Measurements from ENCODE around the gene UPK2. TPM values are rescaled to one million over a fixed set of nuclear protein-coding genes. Genes with fewer than 3 reads are reported as not detected.

UPK2 gene
- polyA plus RNA-seq, 2 of the 4 experiments (the other 2 are of a cell fraction), result 0.37 to 0.92 TPM

- no peak for ATAC-seq
- FAIRE-seq, result no peak
- ChIA-PET POLR2A (no interaction called here), CTCF (interaction anchor here (1.9 to 5.5 kb wide), 5 partner anchors 12 to 268 kb away, joined by 9 to 61 read pairs (median 32); no protein-coding TSS in a partner anchor)
- H3K4me2 ChIP-seq, result no peak overlapping the region
- H3K9me3 ChIP-seq, result no peaks in the 10 kb centered on the region
- no peak overlapping the region for H3K27ac ChIP-seq
- no peak overlapping the region for H3K4me3 ChIP-seq
- no peak for DNase-seq (ENCODE audit: low read depth in 1 of 2, low spot score in 1 of 2)
- peaks cover 4% of the 10 kb centered on the region; the same call in 1 of the 3 replicates for H3K4me1 ChIP-seq
- no peak for TF ChIP-seq MYC (IDR thresholded peaks at IDR 0.05; ENCODE audit: borderline replicate concordance, low read length)
- no peak for TF ChIP-seq EHMT2 (IDR thresholded peaks at IDR 0.05; ENCODE audit: low read depth)
- no peak for TF ChIP-seq HES2 (IDR thresholded peaks at IDR 0.05)
- no peak for TF ChIP-seq MAFK (IDR thresholded peaks at IDR 0.05; ENCODE audit: partially characterized antibody)
- TF ChIP-seq JUN (IDR thresholded peaks at IDR 0.05), result no peak
- no peak for TF ChIP-seq RCOR1 (IDR thresholded peaks at IDR 0.05; ENCODE audit: low read depth, low read length)
- no peak for TF ChIP-seq REST (IDR thresholded peaks at IDR 0.05)
- no peak for TF ChIP-seq ATOH8 (CRISPR knock-in tag; IDR thresholded peaks at IDR 0.05; ENCODE audit: low read depth)
- 51% methylated on average over 2 of the region's 2 CpGs for WGBS (ENCODE audit: missing lambda C conversion rate)
Observed at GRCh38 chr11:118958577-118958976, 2.5 kb downstream of the UPK2 start.

- CTCF ChIA-PET, result interaction anchor here (1.3 to 1.9 kb wide), 2 partner anchors 271 to 301 kb away, joined by 4 read pairs; no protein-coding TSS in a partner anchor
- 100% methylated on average over 2 of the region's 5 CpGs for WGBS (ENCODE audit: missing lambda C conversion rate)
- DNase-seq (ENCODE audit: low read depth in 1 of 2, low spot score in 1 of 2), result no peak
- TF ChIP-seq ATOH8 (CRISPR knock-in tag; IDR thresholded peaks at IDR 0.05; ENCODE audit: low read depth) (no peak), KDM5A (IDR thresholded peaks at IDR 0.05) (no peak), EHF (CRISPR knock-in tag; IDR thresholded peaks at IDR 0.05) (no peak), MAX (IDR thresholded peaks at IDR 0.05) (no peak), MAFK (IDR thresholded peaks at IDR 0.05; ENCODE audit: partially characterized antibody) (no peak), TFCP2L1 (CRISPR knock-in tag; IDR thresholded peaks at IDR 0.05) (no peak), BHLHE40 (IDR thresholded peaks at IDR 0.05; ENCODE audit: low read depth, low read length) (no peak), RARB (CRISPR knock-in tag; IDR thresholded peaks at IDR 0.05) (no peak), HOXB13 (CRISPR knock-in tag; IDR thresholded peaks at IDR 0.05; ENCODE audit: low read depth) (no peak), ZSCAN20 (CRISPR knock-in tag; IDR thresholded peaks at IDR 0.05) (no peak), CBX8 (IDR thresholded peaks at IDR 0.05) (no peak), PBX3 (IDR thresholded peaks at IDR 0.05) (no peak), POLR2A (IDR thresholded peaks at IDR 0.05; ENCODE audit: low read length) (no peak), MYC (IDR thresholded peaks at IDR 0.05; ENCODE audit: borderline replicate concordance, low read length) (no peak), CHD2 (IDR thresholded peaks at IDR 0.05; ENCODE audit: low read length, partially characterized antibody) (no peak), SMC3 (IDR thresholded peaks at IDR 0.05) (no peak), HOXA7 (CRISPR knock-in tag; IDR thresholded peaks at IDR 0.05) (no peak), ZNF302 (CRISPR knock-in tag; IDR thresholded peaks at IDR 0.05) (no peak)
- POLR2A ChIA-PET, result no interaction called here
- no peak for ATAC-seq
- H3K9me3 ChIP-seq, result no peaks in the 10 kb centered on the region
- H3K4me1 ChIP-seq, result peaks cover 3% of the 10 kb centered on the region; the same call in 1 of the 3 replicates
- no peak overlapping the region for H3K4me2 ChIP-seq
- H3K4me3 ChIP-seq, result no peak overlapping the region
- H3K27ac ChIP-seq, result no peak overlapping the region
- FAIRE-seq, result no peak
Observed at GRCh38 chr11:118961189-118961588, 5.1 kb downstream of the UPK2 start.

All from A549 (cell line).